PC-9 (cell line): Measurements from ENCODE around the gene ZBED3.

Source experiments
- CTCF ChIP-seq: fragments of 200-600 bp; sonication (generic); conservative IDR thresholded peaks from 2 replicates; pipeline ENCODE4 v1.6.1; 2017; ENCODE audit warnings: mixed run types, antibody characterized with exemption, mild to moderate bottlenecking, moderate library complexity
- EZH2 ChIP-seq: fragments of 200-600 bp; sonication (generic); IDR thresholded peaks from 2 replicates; pipeline ENCODE4 v1.8.0; 2017; ENCODE audit warnings: antibody characterized with exemption, low read depth

DNA sequence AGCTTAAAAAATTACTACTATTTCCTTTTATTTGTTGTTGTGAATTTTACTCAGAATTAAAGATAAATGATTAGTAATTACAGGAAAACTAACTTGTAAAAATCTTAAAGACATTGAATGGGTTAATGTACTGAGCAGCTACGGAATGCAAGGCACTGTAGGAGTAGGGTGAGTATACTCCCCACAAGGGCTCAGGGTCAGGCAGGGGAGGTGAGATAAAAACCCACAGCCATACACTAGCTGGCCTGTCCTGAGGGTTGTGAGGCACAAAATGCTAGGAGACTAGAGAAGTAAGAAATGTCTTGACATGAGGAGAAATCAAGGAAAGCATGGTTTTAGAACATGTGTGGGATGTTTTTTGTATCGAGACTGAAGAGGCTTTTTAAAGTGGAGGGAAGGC, 13.4 kb downstream of the ZBED3 start:
- no peak for TF ChIP-seq CTCF
- TF ChIP-seq EZH2 = no peak
